ENCODE measurements around the gene UBR3. TPM values are rescaled to one million over a fixed set of nuclear protein-coding genes. Genes with fewer than 3 reads are reported as not detected.
A peak's percentile ranks its signal among the peaks of the same experiment; 100 is the strongest.
"Not testable (repeated sequence)": the region's sequence is repeated elsewhere in the genome, so short reads cannot be mapped to it uniquely, and the experiment has no call there.

Gene UBR3
- total and polyA plus RNA-seq, 5 donors, result 39.8 to 98.2 (median 93.0) TPM

DNA sequence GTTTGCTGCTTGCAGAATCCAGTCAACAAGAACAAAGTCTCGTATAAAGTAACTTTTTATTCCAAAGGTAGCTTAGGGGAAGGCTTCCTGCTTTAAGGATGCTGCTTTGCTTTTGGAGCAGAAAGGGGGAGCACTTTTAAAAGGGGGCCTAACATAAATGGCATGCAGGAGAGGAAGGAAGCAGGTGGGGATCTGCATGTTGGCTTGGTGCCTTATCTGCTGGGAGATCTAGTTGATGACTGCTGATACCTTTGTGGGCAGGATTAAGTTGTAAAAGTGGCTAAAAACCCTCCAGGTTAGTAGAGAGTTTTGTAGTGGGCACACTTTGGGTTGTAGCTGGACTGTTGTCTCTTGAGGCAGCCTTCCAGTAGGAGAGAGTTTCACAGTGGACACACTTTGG is 22.5 kb downstream of the UBR3 start:
- Histone ChIP-seq H3K27ac (ENCODE audit: low read length) (no peak overlapping the region), H3K27me3 (ENCODE audit: control insufficient read depth, insufficient read depth) (no peaks in the 10 kb centered on the region), H3K4me1 (ENCODE audit: control insufficient read depth, insufficient read depth, low read length) (peaks cover 7% of the 10 kb centered on the region), H3K9me3 (ENCODE audit: control insufficient read depth, low read length) (no peaks in the 10 kb centered on the region), H3K4me3 (ENCODE audit: low read length) (no peak overlapping the region)
- intact Hi-C loops (cut with DNase I), result no loop called here
- ATAC-seq (no peak), DNase-seq (no peak)
- 89% methylated on average over 1 of the region's 1 CpG for WGBS

DNA sequence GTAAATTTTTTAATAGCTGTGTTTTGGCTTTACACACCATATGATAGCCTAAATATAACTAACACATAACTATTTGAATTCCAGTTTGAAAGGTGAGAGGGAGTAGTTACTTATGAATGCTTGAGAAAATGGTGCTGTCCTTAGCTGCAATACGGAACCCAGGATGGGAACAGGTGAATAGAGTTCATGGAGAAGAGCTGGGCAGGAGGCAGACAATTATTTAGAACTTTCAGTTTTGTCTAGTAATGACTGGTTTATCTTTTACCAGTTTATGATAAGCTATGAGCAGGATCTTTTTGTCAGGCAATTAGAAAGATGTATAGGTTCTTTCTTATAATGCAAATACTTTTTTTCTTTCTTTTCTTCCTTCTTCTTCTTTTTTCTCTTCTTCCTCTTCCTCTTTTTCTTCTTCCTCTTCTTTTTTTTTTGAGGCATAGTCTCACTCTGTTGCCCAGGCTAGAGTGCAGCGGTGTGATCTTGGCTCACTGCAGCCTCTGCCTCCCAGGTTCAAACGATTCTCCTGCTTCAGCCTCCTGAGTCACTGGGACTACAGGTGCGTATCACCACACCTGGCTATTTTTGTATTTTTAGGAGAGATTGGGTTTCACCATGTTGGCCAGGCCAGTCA is 25.9 kb downstream of the UBR3 start:
- peaks cover 5% of the 10 kb centered on the region for H3K4me1 ChIP-seq (ENCODE audit: control insufficient read depth, insufficient read depth, low read length)
- ATAC-seq (no peak), DNase-seq (no peak)
- H3K27ac ChIP-seq (ENCODE audit: low read length), result peak overlapping the region; percentile 19
- intact Hi-C loops (cut with DNase I), result no loop called here
- WGBS, result 80% methylated on average over 4 of the region's 4 CpGs
- no peaks in the 10 kb centered on the region for H3K27me3 ChIP-seq (ENCODE audit: control insufficient read depth, insufficient read depth)
- H3K4me3 ChIP-seq (ENCODE audit: low read length), result no peak overlapping the region
- no peaks in the 10 kb centered on the region for H3K9me3 ChIP-seq (ENCODE audit: control insufficient read depth, low read length)

DNA sequence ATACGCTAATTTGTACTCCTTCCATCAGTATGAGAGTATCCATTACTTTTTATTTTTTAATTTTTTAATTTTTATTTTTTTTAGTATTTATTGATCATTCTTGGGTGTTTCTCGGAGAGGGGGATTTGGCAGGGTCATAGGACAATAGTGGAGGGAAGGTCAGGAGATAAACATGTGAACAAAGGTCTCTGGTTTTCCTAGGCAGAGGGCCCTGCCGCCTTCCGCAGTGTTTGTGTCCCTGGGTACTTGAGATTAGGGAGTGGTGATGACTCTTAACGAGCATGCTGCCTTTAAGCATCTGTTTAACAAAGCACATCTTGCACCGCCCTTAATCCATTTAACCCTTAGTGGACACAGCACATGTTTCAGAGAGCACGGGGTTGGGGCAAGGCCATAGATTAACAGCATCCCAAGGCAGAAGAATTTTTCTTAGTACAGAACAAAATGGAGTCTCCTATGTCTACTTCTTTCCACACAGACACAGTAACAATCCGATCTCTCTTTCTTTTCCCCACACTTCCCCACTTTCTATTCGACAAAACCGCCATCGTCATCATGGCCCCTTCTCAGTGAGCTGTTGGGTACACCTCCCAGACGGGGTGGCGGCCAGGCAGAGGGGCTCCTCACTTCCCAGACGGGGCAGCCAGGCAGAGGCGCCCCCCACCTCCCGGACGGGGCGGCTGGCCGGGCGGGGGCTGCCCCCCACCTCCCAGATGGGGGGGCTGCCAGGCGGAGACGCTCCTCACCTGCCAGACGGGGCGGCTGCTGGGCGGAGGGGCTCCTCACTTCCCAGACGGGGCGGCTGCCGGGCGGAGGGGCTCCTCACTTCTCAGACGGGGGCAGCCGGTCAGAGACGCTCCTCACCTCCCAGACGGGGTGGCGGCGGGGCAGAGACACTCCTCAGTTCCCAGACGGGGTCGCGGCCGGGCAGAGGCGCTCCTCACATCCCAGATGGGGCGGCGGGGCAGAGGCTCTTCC is 28.3 kb downstream of the UBR3 start:
- H3K27me3 ChIP-seq (ENCODE audit: control insufficient read depth, insufficient read depth); H3K4me3 ChIP-seq (ENCODE audit: low read length); H3K27ac ChIP-seq (ENCODE audit: low read length); H3K9me3 ChIP-seq (ENCODE audit: control insufficient read depth, low read length); ATAC-seq; intact Hi-C loops (cut with DNase I); H3K4me1 ChIP-seq (ENCODE audit: control insufficient read depth, insufficient read depth, low read length): not testable (repeated sequence)
- WGBS, result 90% methylated on average over 35 of the region's 42 CpGs
- DNase-seq, result peak in 2 of 3 donors; percentile 40 to 64

DNA sequence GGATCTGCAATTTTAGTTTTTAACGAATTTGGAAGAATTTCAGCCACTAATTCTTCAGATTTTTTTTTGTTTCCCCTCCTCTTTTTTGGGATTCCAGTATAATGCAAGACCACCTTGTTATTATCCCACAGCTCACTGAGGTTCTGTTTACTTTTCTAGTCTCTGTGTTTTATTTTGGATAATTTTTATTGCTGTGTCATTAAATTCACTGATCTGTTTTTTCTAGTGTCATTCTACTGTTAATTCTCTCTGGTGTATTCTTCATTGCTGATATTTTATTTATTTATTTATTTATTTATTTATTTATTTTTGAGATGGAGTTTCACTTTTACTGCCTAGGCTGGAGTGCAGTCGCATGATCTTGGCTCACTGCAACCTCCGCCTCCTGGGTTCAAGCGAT is 32.2 kb downstream of the UBR3 start:
- intact Hi-C loops (cut with DNase I), result no loop called here
- WGBS, result 97% methylated on average over 4 of the region's 4 CpGs
- ATAC-seq, result no peak

DNA sequence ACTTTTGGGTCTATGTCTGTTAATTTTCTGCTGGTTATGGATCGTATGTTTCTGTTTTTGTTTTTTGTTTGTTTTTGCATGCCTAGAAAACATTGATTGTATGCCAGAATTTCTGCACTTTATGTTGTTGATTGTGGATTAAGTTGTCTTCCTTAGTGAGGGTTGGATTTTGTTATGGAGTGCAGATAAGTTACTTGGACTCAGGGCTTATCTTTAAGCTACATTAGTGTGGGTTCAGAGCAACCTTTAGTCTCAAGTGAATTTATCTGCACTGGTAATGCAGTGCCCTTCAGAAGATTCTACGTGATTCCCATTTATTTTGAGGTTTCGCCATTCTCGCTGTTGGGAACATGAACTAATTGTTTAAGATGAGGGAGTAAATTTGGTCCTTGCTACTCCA is 32.9 kb downstream of the UBR3 start:
- DNase-seq (no peak), ATAC-seq (no peak)
- Histone ChIP-seq H3K27ac (ENCODE audit: low read length) (no peak overlapping the region), H3K4me1 (ENCODE audit: control insufficient read depth, insufficient read depth, low read length) (peaks cover 2% of the 10 kb centered on the region), H3K9me3 (ENCODE audit: control insufficient read depth, low read length) (no peaks in the 10 kb centered on the region), H3K27me3 (ENCODE audit: control insufficient read depth, insufficient read depth) (no peaks in the 10 kb centered on the region), H3K4me3 (ENCODE audit: low read length) (no peak overlapping the region)
- intact Hi-C loops (cut with DNase I), result no loop called here
- WGBS, result 94% methylated on average over 4 of the region's 4 CpGs

More for the DNA sequence above, 32.2 kb downstream of the UBR3 start:
- no peaks in the 10 kb centered on the region for H3K27me3 ChIP-seq (ENCODE audit: control insufficient read depth, insufficient read depth)
- DNase-seq, result no peak
- peaks cover 2% of the 10 kb centered on the region for H3K4me1 ChIP-seq (ENCODE audit: control insufficient read depth, insufficient read depth, low read length)
- H3K27ac ChIP-seq (ENCODE audit: low read length), result no peak overlapping the region
- no peaks in the 10 kb centered on the region for H3K9me3 ChIP-seq (ENCODE audit: control insufficient read depth, low read length)
- H3K4me3 ChIP-seq (ENCODE audit: low read length), result no peak overlapping the region

GRCh38 chr2:169862816-169863215 is 35.6 kb downstream of the UBR3 start:
- ATAC-seq (no peak), DNase-seq (no peak)
- H3K4me1 ChIP-seq (ENCODE audit: control insufficient read depth, insufficient read depth, low read length), result peaks cover 4% of the 10 kb centered on the region
- H3K9me3 ChIP-seq (ENCODE audit: control insufficient read depth, low read length), result no peaks in the 10 kb centered on the region
- no peak overlapping the region for H3K27ac ChIP-seq (ENCODE audit: low read length)
- WGBS, result 70% methylated on average over 2 of the region's 2 CpGs
- no peaks in the 10 kb centered on the region for H3K27me3 ChIP-seq (ENCODE audit: control insufficient read depth, insufficient read depth)
- H3K4me3 ChIP-seq (ENCODE audit: low read length), result no peak overlapping the region
- intact Hi-C loops (cut with DNase I), result no loop called here

- DNase-seq (no peak), ATAC-seq (no peak)
- Histone ChIP-seq H3K27me3 (ENCODE audit: control insufficient read depth, insufficient read depth) (no peaks in the 10 kb centered on the region), H3K4me3 (ENCODE audit: low read length) (no peak overlapping the region), H3K9me3 (ENCODE audit: control insufficient read depth, low read length) (no peaks in the 10 kb centered on the region), H3K27ac (ENCODE audit: low read length) (no peak overlapping the region), H3K4me1 (ENCODE audit: control insufficient read depth, insufficient read depth, low read length) (peaks cover 6% of the 10 kb centered on the region)
- intact Hi-C loops (cut with DNase I), result no loop called here
- 46% methylated on average over 2 of the region's 2 CpGs for WGBS
Observed at GRCh38 chr2:169865492-169865891, 38.2 kb downstream of the UBR3 start.

GRCh38 chr2:169866230-169866629 is 39.0 kb downstream of the UBR3 start:
- intact Hi-C loops (cut with DNase I); H3K4me1 ChIP-seq (ENCODE audit: control insufficient read depth, insufficient read depth, low read length): not testable (repeated sequence)
- WGBS, result 96% methylated on average over 6 of the region's 6 CpGs

DNA sequence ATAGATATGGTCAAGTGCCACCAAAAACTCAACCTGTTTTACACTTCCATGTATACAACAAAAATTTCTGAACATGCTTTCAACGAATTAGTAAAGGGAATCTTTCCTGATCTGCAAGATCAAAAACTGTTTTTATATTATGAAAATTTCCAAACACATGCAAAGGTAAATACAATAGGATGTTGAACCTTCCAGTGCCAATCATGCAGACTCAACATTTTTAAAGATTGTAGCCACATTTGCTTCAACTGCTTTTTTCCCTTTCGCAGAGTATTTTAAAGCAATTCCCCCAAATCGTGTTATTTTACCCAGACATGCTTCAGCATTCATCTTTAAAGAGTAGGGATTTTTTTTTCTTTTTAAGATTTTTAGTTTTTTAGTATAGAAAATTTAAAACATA is 40.3 kb downstream of the UBR3 start:
- WGBS, result 87% methylated on average over 3 of the region's 3 CpGs
- DNase-seq (no peak), ATAC-seq (no peak)
- no peak overlapping the region for H3K27ac ChIP-seq (ENCODE audit: low read length)
- no peaks in the 10 kb centered on the region for H3K27me3 ChIP-seq (ENCODE audit: control insufficient read depth, insufficient read depth)
- intact Hi-C loops (cut with DNase I), result no loop called here
- peaks cover 6% of the 10 kb centered on the region for H3K4me1 ChIP-seq (ENCODE audit: control insufficient read depth, insufficient read depth, low read length)
- H3K4me3 ChIP-seq (ENCODE audit: low read length), result no peak overlapping the region
- H3K9me3 ChIP-seq (ENCODE audit: control insufficient read depth, low read length), result no peaks in the 10 kb centered on the region

More at GRCh38 chr2:169866230-169866629, 39.0 kb downstream of the UBR3 start:
- H3K4me3 ChIP-seq (ENCODE audit: low read length); DNase-seq; H3K9me3 ChIP-seq (ENCODE audit: control insufficient read depth, low read length); H3K27me3 ChIP-seq (ENCODE audit: control insufficient read depth, insufficient read depth); ATAC-seq; H3K27ac ChIP-seq (ENCODE audit: low read length): not testable (repeated sequence)

DNA sequence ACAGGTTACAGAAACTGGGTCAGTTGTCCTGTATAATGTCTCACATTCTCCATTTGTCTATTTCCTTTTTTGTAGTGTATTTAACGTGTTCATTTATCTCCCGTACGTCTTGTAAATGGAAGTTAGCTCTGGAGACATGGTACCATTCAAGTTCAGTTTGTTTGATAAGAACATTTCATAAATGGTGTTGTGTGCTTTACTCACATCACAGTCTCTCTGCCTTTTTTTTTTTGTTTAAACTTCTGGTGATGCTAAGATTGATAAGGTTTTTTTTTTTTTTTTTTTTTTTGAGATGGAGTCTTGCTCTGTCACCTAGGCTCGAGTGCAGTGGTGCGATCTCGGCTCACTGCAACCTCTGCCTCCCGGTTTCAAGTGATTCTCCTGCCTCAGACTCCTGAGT is 41.7 kb downstream of the UBR3 start:
- intact Hi-C loops (cut with DNase I), result no loop called here
- Histone ChIP-seq H3K27me3 (ENCODE audit: control insufficient read depth, insufficient read depth) (no peaks in the 10 kb centered on the region), H3K4me1 (ENCODE audit: control insufficient read depth, insufficient read depth, low read length) (peaks cover 4% of the 10 kb centered on the region), H3K4me3 (ENCODE audit: low read length) (no peak overlapping the region), H3K9me3 (ENCODE audit: control insufficient read depth, low read length) (no peaks in the 10 kb centered on the region), H3K27ac (ENCODE audit: low read length) (no peak overlapping the region)
- ATAC-seq (no peak), DNase-seq (no peak)
- 72% methylated on average over 7 of the region's 7 CpGs for WGBS

DNA sequence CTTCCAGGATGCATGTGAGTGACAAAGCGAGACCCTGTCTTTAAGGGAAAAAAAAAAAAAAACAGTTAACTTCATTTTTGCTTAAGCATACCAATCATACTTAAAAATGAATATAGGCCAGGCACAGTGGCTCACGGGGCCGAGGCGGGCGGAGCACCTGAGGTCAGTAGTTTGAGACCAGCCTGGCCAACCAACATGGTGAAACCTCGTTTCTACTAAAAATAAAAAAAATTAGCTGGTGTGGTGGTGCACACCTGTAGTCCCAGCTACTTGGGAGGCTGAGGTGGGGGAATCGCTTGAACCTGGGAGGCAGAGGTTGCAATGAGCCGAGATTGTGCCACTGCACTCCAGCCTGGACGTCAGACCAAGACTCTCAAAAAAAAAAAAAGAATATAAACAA is 44.1 kb downstream of the UBR3 start:
- H3K27me3 ChIP-seq (ENCODE audit: control insufficient read depth, insufficient read depth); H3K4me3 ChIP-seq (ENCODE audit: low read length); H3K27ac ChIP-seq (ENCODE audit: low read length); ATAC-seq; H3K4me1 ChIP-seq (ENCODE audit: control insufficient read depth, insufficient read depth, low read length); intact Hi-C loops (cut with DNase I); H3K9me3 ChIP-seq (ENCODE audit: control insufficient read depth, low read length); DNase-seq: not testable (repeated sequence)
- WGBS, result 89% methylated on average over 9 of the region's 9 CpGs

All from right cardiac atrium (tissue), 5 donors.